Measurements from ENCODE around the gene PTPRN2. TPM values are rescaled to one million over a fixed set of nuclear protein-coding genes. Genes with fewer than 3 reads are reported as not detected.

PTPRN2 gene
- total RNA-seq, 1 donor from 2014 or later: 11.4 TPM

GRCh38 chr7:157930926-157931466 lies 656.6 kb downstream of the PTPRN2 start:
- Mint-ChIP-seq H3K9me3 (ENCODE audit: low read depth) (peaks cover 11% of the 10 kb centered on the region), H3K36me3 (ENCODE audit: insufficient read depth) (peaks cover 1% of the 10 kb centered on the region), H3K27ac (no peak overlapping the region), H3K4me3 (ENCODE audit: low read depth) (no peak overlapping the region), H3K4me1 (ENCODE audit: low read depth) (no peaks in the 10 kb centered on the region), H3K27me3 (peaks cover 17% of the 10 kb centered on the region)
- TF ChIP-seq CTCF (IDR thresholded peaks at IDR 0.05; ENCODE audit: unreplicated experiment): no peak
- no peak for DNase-seq (ENCODE audit: low spot score, unreplicated experiment)

- H3K4me3 Mint-ChIP-seq (ENCODE audit: low read depth): no peak overlapping the region
- no peak for DNase-seq (ENCODE audit: low spot score, unreplicated experiment)
These were observed 657.2 kb downstream of the PTPRN2 start for GRCh38 chr7:157930441-157930840.

DNA sequence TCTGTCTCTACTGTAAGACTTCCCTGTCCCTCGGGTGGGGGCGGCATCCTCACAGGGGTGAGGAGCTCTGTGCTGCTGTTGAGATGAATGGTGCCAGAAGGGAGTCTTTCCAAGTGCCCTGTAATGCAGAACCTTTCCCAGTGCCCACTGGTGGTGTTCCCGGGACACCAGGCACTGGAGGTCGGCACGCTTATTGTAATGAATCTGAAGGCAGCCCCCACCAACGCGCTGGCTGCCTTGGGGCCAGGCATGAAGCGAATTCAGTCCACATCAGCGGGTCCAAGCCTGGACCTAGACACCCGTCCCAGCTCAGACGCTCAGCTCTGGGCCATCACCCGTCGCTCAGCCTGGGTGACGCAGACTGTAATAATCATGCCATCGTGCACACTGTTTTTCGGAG lies 658.0 kb downstream of the PTPRN2 start:
- no peak overlapping the region for H3K4me3 Mint-ChIP-seq (ENCODE audit: low read depth)
- no peaks in the 10 kb centered on the region for H3K4me1 Mint-ChIP-seq (ENCODE audit: low read depth)
- peaks cover 1% of the 10 kb centered on the region for H3K36me3 Mint-ChIP-seq (ENCODE audit: insufficient read depth)
- peaks cover 13% of the 10 kb centered on the region for H3K27me3 Mint-ChIP-seq
- no peak for TF ChIP-seq CTCF (IDR thresholded peaks at IDR 0.05; ENCODE audit: unreplicated experiment)
- H3K27ac Mint-ChIP-seq: no peak overlapping the region
- H3K9me3 Mint-ChIP-seq (ENCODE audit: low read depth): peaks cover 11% of the 10 kb centered on the region
- DNase-seq (ENCODE audit: low spot score, unreplicated experiment): no peak

More at GRCh38 chr7:157930441-157930840, 657.2 kb downstream of the PTPRN2 start:
- H3K4me1 Mint-ChIP-seq (ENCODE audit: low read depth): no peaks in the 10 kb centered on the region
- no peak for TF ChIP-seq CTCF (IDR thresholded peaks at IDR 0.05; ENCODE audit: unreplicated experiment)
- peaks cover 16% of the 10 kb centered on the region for H3K27me3 Mint-ChIP-seq
- H3K9me3 Mint-ChIP-seq (ENCODE audit: low read depth): peaks cover 11% of the 10 kb centered on the region
- peaks cover 1% of the 10 kb centered on the region for H3K36me3 Mint-ChIP-seq (ENCODE audit: insufficient read depth)
- H3K27ac Mint-ChIP-seq: no peak overlapping the region

DNA sequence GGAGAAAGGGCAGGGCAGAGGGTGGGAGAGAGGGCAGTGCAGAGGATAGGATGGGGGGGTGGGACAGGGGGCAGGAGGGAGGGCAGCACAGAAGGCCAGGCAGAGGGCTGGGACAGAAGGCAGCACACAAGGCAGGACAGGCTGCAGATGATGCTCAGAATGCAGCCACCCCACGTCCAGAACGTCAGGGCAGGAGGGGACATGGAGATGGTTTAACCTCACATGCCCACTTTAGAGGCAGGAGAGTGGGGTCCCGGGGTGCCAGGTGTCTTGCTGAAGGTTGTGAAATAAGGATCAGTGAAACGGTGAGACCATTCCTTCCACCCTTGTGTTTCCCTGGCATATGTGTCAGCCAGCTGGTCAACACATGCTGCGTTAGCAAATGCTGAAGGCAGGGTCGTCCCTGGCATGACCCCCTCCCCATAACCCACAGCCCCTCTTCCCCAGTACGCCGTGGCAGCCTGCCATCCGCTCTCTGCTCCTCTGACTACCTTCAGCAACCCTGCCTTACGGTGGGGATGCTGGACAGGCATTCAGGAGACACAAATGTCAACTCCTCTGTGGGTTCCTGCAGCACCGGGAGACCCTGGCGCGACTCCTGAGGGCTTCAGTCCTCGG lies 658.7 kb downstream of the PTPRN2 start:
- no peaks in the 10 kb centered on the region for H3K36me3 Mint-ChIP-seq (ENCODE audit: insufficient read depth)
- no peaks in the 10 kb centered on the region for H3K4me1 Mint-ChIP-seq (ENCODE audit: low read depth)
- H3K27me3 Mint-ChIP-seq: peaks cover 13% of the 10 kb centered on the region
- H3K4me3 Mint-ChIP-seq (ENCODE audit: low read depth): no peak overlapping the region
- DNase-seq (ENCODE audit: low spot score, unreplicated experiment): no peak
- no peak overlapping the region for H3K27ac Mint-ChIP-seq
- peaks cover 8% of the 10 kb centered on the region for H3K9me3 Mint-ChIP-seq (ENCODE audit: low read depth)
- TF ChIP-seq CTCF (IDR thresholded peaks at IDR 0.05; ENCODE audit: unreplicated experiment): no peak

- Mint-ChIP-seq H3K4me1 (ENCODE audit: low read depth) (no peaks in the 10 kb centered on the region), H3K27me3 (peaks cover 19% of the 10 kb centered on the region), H3K27ac (no peak overlapping the region), H3K36me3 (ENCODE audit: insufficient read depth) (no peaks in the 10 kb centered on the region), H3K4me3 (ENCODE audit: low read depth) (no peak overlapping the region), H3K9me3 (ENCODE audit: low read depth) (peaks cover 8% of the 10 kb centered on the region)
- no peak for TF ChIP-seq CTCF (IDR thresholded peaks at IDR 0.05; ENCODE audit: unreplicated experiment)
- DNase-seq (ENCODE audit: low spot score, unreplicated experiment): no peak
These were observed 659.3 kb downstream of the PTPRN2 start for GRCh38 chr7:157928171-157928794.
